Neural cell (in vitro differentiated cells): Measurements from ENCODE around the gene BCL7B.

ENCODE experiments used
- CTCF ChIP-seq: fragments of 450-650 bp; IDR thresholded peaks from 2 replicates; pipeline ENCODE4 v1.5.1; 2014; ENCODE audit warnings: antibody characterized with exemption, mild to moderate bottlenecking, moderate library complexity; ENCODE audit not compliant: poor library complexity, severe bottlenecking
- EZH2 ChIP-seq: fragments of 200-600, 300-800 bp; shearing (Covaris generic), sonication (generic); IDR thresholded peaks from 2 replicates; pipeline ENCODE4 v1.6.1; 2014; ENCODE audit warnings: antibody characterized with exemption, low read length, borderline replicate concordance, mild to moderate bottlenecking; ENCODE audit not compliant: insufficient read depth, poor library complexity, severe bottlenecking
- MXI1 ChIP-seq: fragments of 450-650 bp; conservative IDR thresholded peaks from 2 replicates; pipeline ENCODE4 v1.6.1; 2014; ENCODE audit warnings: antibody characterized with exemption, mild to moderate bottlenecking; ENCODE audit not compliant: poor library complexity, severe bottlenecking
- POLR2AphosphoS5 ChIP-seq: IDR thresholded peaks from 2 replicates; pipeline ENCODE4 v1.6.1; 2012
- RAD21 ChIP-seq: fragments of 450-650 bp; conservative IDR thresholded peaks from 2 replicates; pipeline ENCODE4 v1.6.1; 2014; ENCODE audit warnings: antibody characterized with exemption, mild to moderate bottlenecking, moderate library complexity
- REST ChIP-seq: IDR thresholded peaks from 2 replicates; pipeline ENCODE4 v1.6.1; 2012; ENCODE audit warnings: borderline replicate concordance
- SMC3 ChIP-seq: fragments of 450-650 bp; conservative IDR thresholded peaks from 2 replicates; pipeline ENCODE4 v1.6.1; 2014; ENCODE audit warnings: antibody characterized with exemption, mild to moderate bottlenecking, moderate library complexity; ENCODE audit not compliant: poor library complexity
- TAF1 ChIP-seq: IDR thresholded peaks from 2 replicates; pipeline ENCODE4 v1.6.1; 2012; ENCODE audit warnings: low read depth

GRCh38 chr7:73547841-73548240 is 9.6 kb downstream of the BCL7B start:
- TF ChIP-seq MXI1 = no peak
- TF ChIP-seq RAD21 = no peak
- no peak for TF ChIP-seq CTCF
- no peak for TF ChIP-seq REST
- no peak for TF ChIP-seq POLR2AphosphoS5
- no peak for TF ChIP-seq EZH2
- TF ChIP-seq SMC3 = no peak
- TF ChIP-seq TAF1 = no peak
